Common myeloid progenitor, CD34-positive (primary cell): ENCODE measurements around the gene TAS2R1.

Experiments
- CTCF ChIA-PET: fragments of 350-600 bp; sonication (Branson Sonifier 250); formaldehyde crosslinking; loops from one replicate; lab custom pipeline; 2021; ENCODE audit warnings: antibody characterized with exemption; lab: Charles Lee
- POLR2A ChIA-PET: fragments of 350-600 bp; sonication (Branson Sonifier 250); formaldehyde crosslinking; loops from one replicate; lab custom pipeline; 2021; ENCODE audit warnings: antibody characterized with exemption; lab: Charles Lee
- DNase-seq, 3 donors: peaks; one replicate each; pipeline versions ENCODE4 v3.0.0 to v3.0.0-alpha.2; 2013
- H3K27ac ChIP-seq, 2 experiments: 1 replicate in 1 of 2; 2 replicates in 1 of 2; pipeline ENCODE4 v1.7.0; 2013; ENCODE audit warnings: inconsistent platforms in 2 of 2, low read length in 2 of 2, mild to moderate bottlenecking in 2 of 2, low read depth in 1 of 2, moderate library complexity in 1 of 2; ENCODE audit not compliant: severe bottlenecking in 2 of 2, insufficient read depth in 1 of 2, poor library complexity in 1 of 2
- H3K27me3 ChIP-seq, 5 experiments: replicated peaks in 2 of 5; 1 replicate in 3 of 5; 2 replicates in 2 of 5; pipeline versions ENCODE4 v1.6.1 to v1.7.0; 2013; ENCODE audit warnings: low read length in 4 of 5, mild to moderate bottlenecking in 2 of 5, moderate library complexity in 2 of 5, inconsistent platforms in 1 of 5; ENCODE audit not compliant: insufficient read depth in 5 of 5, control insufficient read depth in 4 of 5
- H3K36me3 ChIP-seq, 4 experiments: 1 replicate in 2 of 4; 2 replicates in 2 of 4; pipeline versions ENCODE4 v1.6.1 to v1.7.0; 2013; ENCODE audit warnings: low read length in 3 of 4, control low read depth in 1 of 4, mild to moderate bottlenecking in 1 of 4; ENCODE audit not compliant: control insufficient read depth in 4 of 4, insufficient read depth in 4 of 4
- H3K4me1 ChIP-seq, 4 experiments: 1 replicate in 3 of 4; 2 replicates in 1 of 4; pipeline versions ENCODE4 v1.6.1 to v1.7.1; 2013; ENCODE audit warnings: low read length in 3 of 4, mild to moderate bottlenecking in 3 of 4, control low read depth in 1 of 4, inconsistent platforms in 1 of 4, moderate library complexity in 1 of 4; ENCODE audit not compliant: control insufficient read depth in 4 of 4, insufficient read depth in 4 of 4; ENCODE audit errors: control extremely low read depth in 1 of 4
- H3K4me3 ChIP-seq, 7 experiments: 1 replicate in 4 of 7; 2 replicates in 3 of 7; pipeline versions ENCODE4 v1.5.1 to v1.7.0; 2013; ENCODE audit warnings: mild to moderate bottlenecking in 7 of 7, low read length in 6 of 7, moderate library complexity in 6 of 7, inconsistent platforms in 2 of 7, low read depth in 2 of 7, control low read depth in 1 of 7; ENCODE audit not compliant: insufficient read depth in 4 of 7, control insufficient read depth in 1 of 7; ENCODE audit errors: extremely low read depth in 1 of 7
- H3K9me3 ChIP-seq, 5 experiments: 1 replicate in 4 of 5; 2 replicates in 1 of 5; pipeline versions ENCODE4 v1.6.1 to v1.7.1; 2013; ENCODE audit warnings: low read length in 4 of 5, mild to moderate bottlenecking in 2 of 5, inconsistent platforms in 1 of 5, low read depth in 1 of 5, moderate library complexity in 1 of 5; ENCODE audit not compliant: control insufficient read depth in 4 of 5, insufficient read depth in 2 of 5; ENCODE audit errors: control extremely low read depth in 1 of 5
- WGBS: methylation state at CpG from one replicate; pipeline ENCODE4 v1.1.5; 2013; ENCODE audit not compliant: insufficient coverage; 5-methylcytosine and 5-hydroxymethylcytosine counted together

TAS2R1 gene

DNA sequence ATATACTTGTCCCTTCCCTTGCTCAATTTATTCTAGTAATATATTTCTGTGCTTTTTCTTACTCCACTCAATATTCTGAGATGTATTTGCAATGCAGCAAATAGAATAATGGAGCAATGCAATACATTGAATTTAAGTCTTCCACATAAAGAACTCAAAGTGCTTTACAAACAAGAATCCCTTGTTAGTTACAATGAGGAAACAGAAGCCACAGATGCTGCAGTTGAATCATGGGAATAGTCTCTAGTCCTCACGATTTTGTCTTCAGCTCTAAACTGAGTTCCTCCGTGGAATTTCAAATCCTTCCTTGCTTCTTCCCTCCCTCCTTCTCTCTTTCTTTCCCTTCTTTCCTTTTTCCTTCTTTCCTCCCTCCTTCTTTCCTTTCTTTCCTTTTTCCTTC lies 12.5 kb upstream of the TAS2R1 start:
- WGBS: 52% methylated on average over 2 of the region's 2 CpGs
- ChIA-PET CTCF (no interaction called here), POLR2A (no interaction called here)
- DNase-seq: no peak
- H3K27ac ChIP-seq: no peak overlapping the region
- peaks cover 0 to 11% (median 0%) of the 10 kb centered on the region in 5 experiments for H3K9me3 ChIP-seq
- no peaks in the 10 kb centered on the region for H3K27me3 ChIP-seq
- no peaks in the 10 kb centered on the region for H3K36me3 ChIP-seq
- H3K4me1 ChIP-seq: no peaks in the 10 kb centered on the region
- no peak overlapping the region for H3K4me3 ChIP-seq

- no peaks in the 10 kb centered on the region for H3K27me3 ChIP-seq
- peaks cover 0 to 14% (median 0%) of the 10 kb centered on the region in 5 experiments for H3K9me3 ChIP-seq
- CTCF ChIA-PET: no interaction called here
- no peaks in the 10 kb centered on the region for H3K36me3 ChIP-seq
- H3K4me1 ChIP-seq: no peaks in the 10 kb centered on the region
- POLR2A ChIA-PET: no interaction called here
- H3K4me3 ChIP-seq: no peak overlapping the region
- 60% methylated on average over 1 of the region's 7 CpGs for WGBS
- H3K27ac ChIP-seq: no peak overlapping the region
- no peak for DNase-seq
Measured at GRCh38 chr5:9641806-9642355, 11.7 kb upstream of the TAS2R1 start.

DNA sequence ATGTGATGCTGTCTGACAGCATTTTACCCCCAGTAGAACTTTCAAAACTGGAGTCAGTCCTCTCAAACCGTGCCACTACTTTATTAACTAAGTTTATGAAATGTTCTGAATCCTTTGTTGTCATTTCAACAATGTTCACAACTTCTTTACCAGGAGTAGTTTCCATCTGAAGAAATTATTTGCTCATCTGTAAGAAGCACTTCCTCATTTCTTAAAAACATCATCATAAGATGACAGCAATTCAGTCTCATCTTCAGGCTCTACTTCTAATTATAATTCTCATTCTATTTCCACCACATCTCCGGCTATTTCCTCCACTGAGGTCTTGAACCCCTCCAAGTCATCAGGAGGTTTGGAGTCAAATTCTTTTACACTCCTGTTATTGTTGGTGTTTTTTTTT lies 2.3 kb upstream of the TAS2R1 start:
- DNase-seq: no peak
- no CpG with 5 or more reads among the region's 2 CpGs for WGBS
- H3K27me3 ChIP-seq: no peaks in the 10 kb centered on the region
- ChIA-PET CTCF (no interaction called here), POLR2A (no interaction called here)
- no peaks in the 10 kb centered on the region for H3K36me3 ChIP-seq
- no peaks in the 10 kb centered on the region for H3K4me1 ChIP-seq
- H3K27ac ChIP-seq: no peak overlapping the region
- peaks cover 0 to 6% (median 0%) of the 10 kb centered on the region in 5 experiments for H3K9me3 ChIP-seq
- no peak overlapping the region for H3K4me3 ChIP-seq

DNA sequence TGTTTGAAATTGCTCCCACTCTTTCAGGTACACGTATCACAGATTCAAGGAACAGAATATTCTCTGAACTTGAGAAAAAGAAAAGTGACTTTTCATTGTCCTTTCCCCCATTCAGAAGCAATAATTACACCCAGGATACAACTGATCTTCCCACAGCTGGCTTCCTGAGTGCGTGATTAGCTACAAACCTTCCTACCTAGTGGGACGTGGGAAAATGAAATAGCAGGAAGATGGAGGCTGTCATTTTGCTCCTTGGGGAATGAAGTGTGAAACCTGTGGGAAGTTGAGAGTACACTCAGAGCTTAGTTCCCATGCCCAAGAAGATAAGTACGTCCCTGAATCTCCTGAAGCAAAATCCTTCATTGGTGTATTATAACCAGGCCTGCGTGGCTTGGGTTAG lies 2.6 kb downstream of the TAS2R1 start:
- CTCF ChIA-PET: no interaction called here

DNA sequence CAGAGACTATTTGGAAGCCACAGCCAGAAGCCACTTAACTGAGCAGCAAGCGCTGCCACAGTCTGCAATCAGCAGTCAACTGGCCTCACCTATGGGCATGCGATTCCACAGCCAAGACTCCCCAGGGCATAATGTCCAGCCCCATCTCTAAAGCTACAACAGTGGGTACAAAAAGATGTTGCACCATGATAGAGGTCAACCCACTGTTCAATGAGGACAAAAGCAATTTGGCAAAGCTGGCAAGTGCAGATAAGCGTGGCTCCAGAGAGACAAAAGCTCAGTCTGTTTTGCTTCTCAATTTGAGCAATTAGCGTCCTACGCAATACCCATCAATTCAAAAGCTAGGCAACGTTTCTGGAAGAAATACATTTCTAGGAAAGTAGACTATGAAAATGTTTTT lies 3.2 kb downstream of the TAS2R1 start:
- Histone ChIP-seq H3K4me3 (no peak overlapping the region), H3K36me3 (no peaks in the 10 kb centered on the region), H3K4me1 (no peaks in the 10 kb centered on the region), H3K9me3 (peaks cover 0 to 2% (median 0%) of the 10 kb centered on the region in 5 experiments), H3K27ac (no peak overlapping the region), H3K27me3 (no peaks in the 10 kb centered on the region)
- ChIA-PET POLR2A (no interaction called here), CTCF (no interaction called here)
- 93% methylated on average over 5 of the region's 6 CpGs for WGBS
- DNase-seq: no peak

More for the DNA sequence above, 2.6 kb downstream of the TAS2R1 start:
- H3K4me3 ChIP-seq: no peak overlapping the region
- H3K4me1 ChIP-seq: no peaks in the 10 kb centered on the region
- no CpG with 5 or more reads among the region's 5 CpGs for WGBS
- no peaks in the 10 kb centered on the region for H3K36me3 ChIP-seq
- H3K9me3 ChIP-seq: peaks cover 0 to 2% (median 0%) of the 10 kb centered on the region in 5 experiments
- H3K27ac ChIP-seq: no peak overlapping the region
- no peak for DNase-seq
- POLR2A ChIA-PET: no interaction called here
- no peaks in the 10 kb centered on the region for H3K27me3 ChIP-seq

DNA sequence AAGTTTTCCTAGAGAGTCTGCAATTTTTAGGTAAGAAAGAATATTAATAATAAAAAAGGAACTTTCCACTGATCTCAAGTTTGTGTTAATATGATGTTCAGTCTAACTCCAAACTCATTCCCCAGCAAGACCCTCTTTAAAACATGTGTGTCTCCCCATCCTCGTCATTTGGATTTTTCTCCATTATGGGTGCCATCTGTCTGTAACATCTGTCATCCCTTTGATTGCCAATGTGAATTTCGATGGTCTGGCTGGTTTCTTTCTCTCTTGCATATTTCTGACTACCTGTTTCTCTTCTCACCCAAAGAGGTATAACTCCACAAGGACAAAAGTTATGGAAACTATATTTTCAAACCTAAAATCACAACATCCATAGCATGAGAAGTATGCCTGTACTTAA lies 4.4 kb downstream of the TAS2R1 start:
- no peak for DNase-seq
- 83% methylated on average over 2 of the region's 2 CpGs for WGBS
- Histone ChIP-seq H3K4me3 (no peak overlapping the region), H3K27me3 (no peaks in the 10 kb centered on the region), H3K36me3 (no peaks in the 10 kb centered on the region), H3K4me1 (no peaks in the 10 kb centered on the region), H3K9me3 (peaks cover 0 to 2% (median 0%) of the 10 kb centered on the region in 5 experiments), H3K27ac (no peak overlapping the region)
- POLR2A ChIA-PET: no interaction called here
- CTCF ChIA-PET: no interaction called here

- no peaks in the 10 kb centered on the region for H3K36me3 ChIP-seq
- no peak for DNase-seq
- WGBS: 100% methylated on average over 1 of the region's 5 CpGs
- no peak overlapping the region for H3K27ac ChIP-seq
- H3K4me3 ChIP-seq: no peak overlapping the region
- peaks cover 0 to 2% (median 0%) of the 10 kb centered on the region in 5 experiments for H3K9me3 ChIP-seq
- no peaks in the 10 kb centered on the region for H3K4me1 ChIP-seq
- no peaks in the 10 kb centered on the region for H3K27me3 ChIP-seq
- ChIA-PET CTCF (no interaction called here), POLR2A (no interaction called here)
Measured at GRCh38 chr5:9625286-9625685, 4.9 kb downstream of the TAS2R1 start.
